ENCODE measurements around the gene ALK. TPM values are rescaled to one million over a fixed set of nuclear protein-coding genes. Genes with fewer than 3 reads are reported as not detected.

The ALK gene
- total RNA-seq, 2 experiments from 2014 or later, result not detected

- no peak for ATAC-seq
- no peak for TF ChIP-seq CTCF (IDR thresholded peaks at IDR 0.05)
- intact Hi-C loops (cut with micrococcal nuclease), result no loop called here
- ChIA-PET POLR2A (no interaction called here), CTCF (no interaction called here)
- no peaks in the 10 kb centered on the region for H3K9me3 Mint-ChIP-seq
- H3K4me3 Mint-ChIP-seq, result no peak overlapping the region
- no peak overlapping the region for H3K27ac Mint-ChIP-seq
- H3K27me3 Mint-ChIP-seq, result peaks cover 4% of the 10 kb centered on the region
- DNase-seq, result no peak
- H3K4me1 Mint-ChIP-seq (ENCODE audit: low read depth), result no peaks in the 10 kb centered on the region
- no peaks in the 10 kb centered on the region for H3K36me3 Mint-ChIP-seq (ENCODE audit: low read depth)
Measured at GRCh38 chr2:29775937-29776336, 145.4 kb downstream of the ALK start.

- H3K4me3 Mint-ChIP-seq, result no peak overlapping the region
- CTCF ChIA-PET, result no interaction called here
Measured at GRCh38 chr2:29774624-29775023, 146.8 kb downstream of the ALK start.

GRCh38 chr2:29770846-29771245 lies 150.5 kb downstream of the ALK start:
- H3K9me3 Mint-ChIP-seq, result no peaks in the 10 kb centered on the region
- CTCF ChIA-PET, result no interaction called here
- no peak overlapping the region for H3K27ac Mint-ChIP-seq
- no peak for ATAC-seq
- H3K27me3 Mint-ChIP-seq, result peaks cover 8% of the 10 kb centered on the region
- no peaks in the 10 kb centered on the region for H3K36me3 Mint-ChIP-seq (ENCODE audit: low read depth)
- POLR2A ChIA-PET, result no interaction called here
- no peak for DNase-seq
- H3K4me3 Mint-ChIP-seq, result no peak overlapping the region
- no peaks in the 10 kb centered on the region for H3K4me1 Mint-ChIP-seq (ENCODE audit: low read depth)
- intact Hi-C loops (cut with micrococcal nuclease), result no loop called here
- no peak for TF ChIP-seq CTCF (IDR thresholded peaks at IDR 0.05)

More at GRCh38 chr2:29774624-29775023, 146.8 kb downstream of the ALK start:
- Mint-ChIP-seq H3K36me3 (ENCODE audit: low read depth) (no peaks in the 10 kb centered on the region), H3K9me3 (no peaks in the 10 kb centered on the region), H3K27me3 (peaks cover 7% of the 10 kb centered on the region), H3K27ac (no peak overlapping the region), H3K4me1 (ENCODE audit: low read depth) (no peaks in the 10 kb centered on the region)
- intact Hi-C loops (cut with micrococcal nuclease), result no loop called here
- ATAC-seq, result no peak
- POLR2A ChIA-PET, result no interaction called here
- no peak for DNase-seq
- TF ChIP-seq CTCF (IDR thresholded peaks at IDR 0.05), result no peak

- no peak overlapping the region for H3K27ac Mint-ChIP-seq
- no peaks in the 10 kb centered on the region for H3K9me3 Mint-ChIP-seq
- peaks cover 8% of the 10 kb centered on the region for H3K27me3 Mint-ChIP-seq
- no peak overlapping the region for H3K4me3 Mint-ChIP-seq
- DNase-seq (no peak), ATAC-seq (no peak)
- TF ChIP-seq CTCF (IDR thresholded peaks at IDR 0.05), result no peak
- CTCF ChIA-PET, result no interaction called here
- no peaks in the 10 kb centered on the region for H3K36me3 Mint-ChIP-seq (ENCODE audit: low read depth)
- POLR2A ChIA-PET, result interaction anchor here (1.4 kb wide), 1 partner anchor 10 kb away, joined by 4 read pairs; no protein-coding TSS in a partner anchor
- intact Hi-C loops (cut with micrococcal nuclease), result no loop called here
- H3K4me1 Mint-ChIP-seq (ENCODE audit: low read depth), result no peaks in the 10 kb centered on the region
Measured at GRCh38 chr2:29769847-29770246, 151.5 kb downstream of the ALK start.

- CTCF ChIA-PET, result no interaction called here
Measured at GRCh38 chr2:29767606-29768335, 153.6 kb downstream of the ALK start.

More at GRCh38 chr2:29767606-29768335, 153.6 kb downstream of the ALK start:
- H3K4me3 Mint-ChIP-seq, result no peak overlapping the region
- no peak overlapping the region for H3K27ac Mint-ChIP-seq
- no peaks in the 10 kb centered on the region for H3K4me1 Mint-ChIP-seq (ENCODE audit: low read depth)
- intact Hi-C loops (cut with micrococcal nuclease), result no loop called here
- H3K27me3 Mint-ChIP-seq, result peaks cover 8% of the 10 kb centered on the region
- DNase-seq, result no peak
- H3K36me3 Mint-ChIP-seq (ENCODE audit: low read depth), result no peaks in the 10 kb centered on the region
- TF ChIP-seq CTCF (IDR thresholded peaks at IDR 0.05), result no peak
- POLR2A ChIA-PET, result no interaction called here
- H3K9me3 Mint-ChIP-seq, result no peaks in the 10 kb centered on the region
- no peak for ATAC-seq
